DOHH2 (cell line): ENCODE results near the gene XNDC1N.

ENCODE experiments used
- H3F3A ChIP-seq: fragments of 200-600 bp; sonication (generic), shearing (Covaris generic); 2 replicates; pipeline ENCODE4 v1.6.0; 2016; ENCODE audit warnings: antibody characterized with exemption, mild to moderate bottlenecking; ENCODE audit not compliant: control insufficient read depth, insufficient read depth
- H3K27ac ChIP-seq: fragments of 200-600 bp; sonication (generic); 2 replicates; pipeline ENCODE4 v1.5.1; 2014; ENCODE audit warnings: low read depth, mild to moderate bottlenecking, low read length, moderate library complexity
- H3K27me3 ChIP-seq: fragments of 200-600 bp; sonication (generic); 2 replicates; pipeline ENCODE4 v1.6.1; 2014; ENCODE audit warnings: mild to moderate bottlenecking, low read length, mixed read lengths; ENCODE audit not compliant: control insufficient read depth
- H3K36me3 ChIP-seq: fragments of 200-600 bp; sonication (generic); 2 replicates; pipeline ENCODE4 v1.6.1; 2014; ENCODE audit warnings: mild to moderate bottlenecking, low read length, moderate library complexity, mixed read lengths; ENCODE audit not compliant: control insufficient read depth
- H3K4me1 ChIP-seq: fragments of 200-600 bp; sonication (generic); 2 replicates; pipeline ENCODE4 v1.6.1; 2014; ENCODE audit warnings: mild to moderate bottlenecking, low read length, mixed read lengths; ENCODE audit not compliant: control insufficient read depth
- H3K4me2 ChIP-seq: fragments of 200-600 bp; sonication (generic); 2 replicates; pipeline ENCODE4 v1.6.0; 2014; ENCODE audit warnings: mild to moderate bottlenecking, low read length, moderate library complexity
- H3K4me3 ChIP-seq: fragments of 200-600 bp; sonication (generic); 2 replicates; pipeline ENCODE4 v1.5.1; 2014; ENCODE audit warnings: mild to moderate bottlenecking, low read length, mixed read lengths
- H3K79me2 ChIP-seq: fragments of 200-600 bp; sonication (generic); 2 replicates; pipeline ENCODE4 v1.6.1; 2014; ENCODE audit warnings: mild to moderate bottlenecking, low read length, mixed read lengths; ENCODE audit not compliant: control insufficient read depth
- H3K9me2 ChIP-seq: fragments of 200-600 bp; sonication (generic); replicated peaks from 2 replicates; pipeline ENCODE4 v1.6.1; 2014; ENCODE audit warnings: mild to moderate bottlenecking, low read length, mixed read lengths; ENCODE audit not compliant: control insufficient read depth
- H3K9me3 ChIP-seq: fragments of 200-600 bp; sonication (generic); 2 replicates; pipeline ENCODE4 v1.6.1; 2014; ENCODE audit warnings: antibody characterized with exemption, low read length, mixed read lengths; ENCODE audit not compliant: control insufficient read depth, insufficient read depth
- H4K20me1 ChIP-seq: fragments of 200-600 bp; sonication (generic); 2 replicates; pipeline ENCODE4 v1.6.0; 2014; ENCODE audit warnings: low read depth, mild to moderate bottlenecking, antibody characterized with exemption, low read length, moderate library complexity; ENCODE audit not compliant: control insufficient read depth, insufficient read depth
- EZH2phosphoT487 ChIP-seq: fragments of 200-600 bp; sonication (generic); IDR thresholded peaks from 2 replicates; pipeline ENCODE4 v1.6.1; 2017; ENCODE audit warnings: borderline replicate concordance, mild to moderate bottlenecking, antibody characterized with exemption, low read length, moderate library complexity, mixed read lengths
- TF ChIP-seq, protein P1 (sequence below): fragments of 200-600 bp; sonication (generic); IDR thresholded peaks from one replicate; pipeline ENCODE4 v1.5.1; 2014; ENCODE audit warnings: antibody characterized with exemption, mild to moderate bottlenecking, low read depth, low read length; ENCODE audit not compliant: poor library complexity, severe bottlenecking

XNDC1N gene

DNA sequence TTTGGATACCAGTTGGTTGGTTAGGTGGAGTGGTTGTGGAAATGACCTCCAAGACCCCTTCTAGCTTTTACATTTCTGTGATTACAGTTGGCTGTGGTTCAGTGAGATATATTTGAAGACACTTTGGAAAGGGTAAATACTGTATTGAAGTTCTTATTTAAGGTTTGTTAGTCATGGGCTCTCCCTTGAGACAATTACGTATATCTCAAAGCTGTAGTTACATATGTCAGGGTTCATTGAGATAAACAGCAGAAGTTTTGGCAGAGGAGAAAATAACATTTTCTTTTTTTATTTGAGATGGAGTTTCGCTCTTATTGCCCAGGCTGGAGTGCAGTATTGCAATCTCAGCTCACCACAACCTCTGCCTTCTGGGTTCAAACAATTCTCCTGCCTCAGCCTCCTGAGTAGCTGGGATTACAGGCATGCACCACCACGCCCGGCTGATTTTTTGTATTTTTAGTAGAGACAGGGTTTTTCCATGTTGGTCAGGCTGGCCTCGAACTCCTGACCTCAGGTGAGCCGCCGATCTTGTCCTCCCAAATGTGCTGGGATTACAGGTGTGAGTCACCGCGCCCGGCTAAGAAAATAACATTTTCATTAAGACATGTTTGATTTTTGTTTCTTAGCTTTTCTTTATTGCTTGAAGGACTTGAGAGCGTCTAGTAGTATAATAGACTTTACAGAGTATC is 2.3 kb upstream of the XNDC1N start:
- Histone ChIP-seq H3K4me2 (peak overlapping the region; percentile 65), H3K79me2 (peaks cover 86% of the 10 kb centered on the region), H3K27me3 (no peaks in the 10 kb centered on the region), H3K4me3 (peak overlapping the region; percentile 93), H4K20me1 (no peaks in the 10 kb centered on the region), H3K9me3 (no peaks in the 10 kb centered on the region), H3K4me1 (peaks cover 59% of the 10 kb centered on the region), H3K9me2 (no peaks in the 10 kb centered on the region), H3F3A (no peaks in the 10 kb centered on the region), H3K36me3 (peaks cover 19% of the 10 kb centered on the region), H3K27ac (no peak overlapping the region)
- no peak for TF ChIP-seq EZH2phosphoT487
- TF ChIP-seq, protein P1, sequence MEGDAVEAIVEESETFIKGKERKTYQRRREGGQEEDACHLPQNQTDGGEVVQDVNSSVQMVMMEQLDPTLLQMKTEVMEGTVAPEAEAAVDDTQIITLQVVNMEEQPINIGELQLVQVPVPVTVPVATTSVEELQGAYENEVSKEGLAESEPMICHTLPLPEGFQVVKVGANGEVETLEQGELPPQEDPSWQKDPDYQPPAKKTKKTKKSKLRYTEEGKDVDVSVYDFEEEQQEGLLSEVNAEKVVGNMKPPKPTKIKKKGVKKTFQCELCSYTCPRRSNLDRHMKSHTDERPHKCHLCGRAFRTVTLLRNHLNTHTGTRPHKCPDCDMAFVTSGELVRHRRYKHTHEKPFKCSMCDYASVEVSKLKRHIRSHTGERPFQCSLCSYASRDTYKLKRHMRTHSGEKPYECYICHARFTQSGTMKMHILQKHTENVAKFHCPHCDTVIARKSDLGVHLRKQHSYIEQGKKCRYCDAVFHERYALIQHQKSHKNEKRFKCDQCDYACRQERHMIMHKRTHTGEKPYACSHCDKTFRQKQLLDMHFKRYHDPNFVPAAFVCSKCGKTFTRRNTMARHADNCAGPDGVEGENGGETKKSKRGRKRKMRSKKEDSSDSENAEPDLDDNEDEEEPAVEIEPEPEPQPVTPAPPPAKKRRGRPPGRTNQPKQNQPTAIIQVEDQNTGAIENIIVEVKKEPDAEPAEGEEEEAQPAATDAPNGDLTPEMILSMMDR: no peak

DNA sequence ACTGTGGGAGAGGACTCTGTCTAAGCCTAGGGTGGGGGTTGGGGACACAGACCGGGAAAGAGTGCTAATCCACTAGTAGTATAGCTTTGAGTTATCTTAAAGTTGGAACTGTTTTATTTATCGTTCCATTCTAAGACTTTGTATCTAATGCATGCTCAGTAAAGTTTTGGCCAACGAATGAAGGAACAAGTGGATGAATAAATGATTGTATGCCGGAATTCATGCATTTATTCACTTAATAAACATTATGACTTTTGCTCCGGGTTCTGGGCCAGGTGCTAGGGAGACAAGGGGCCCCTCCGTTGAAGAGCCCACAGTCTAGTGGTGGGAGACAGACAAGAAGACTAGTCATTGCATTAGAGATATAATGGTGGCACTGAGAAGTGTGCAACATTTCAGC is 1.1 kb upstream of the XNDC1N start:
- no peaks in the 10 kb centered on the region for H3K9me2 ChIP-seq
- peak overlapping the region; percentile 93 for H3K4me3 ChIP-seq
- TF ChIP-seq, protein P1: no peak
- no peak for TF ChIP-seq EZH2phosphoT487
- H3K79me2 ChIP-seq: peaks cover 76% of the 10 kb centered on the region
- no peak overlapping the region for H3K27ac ChIP-seq
- no peaks in the 10 kb centered on the region for H3K9me3 ChIP-seq
- H3K27me3 ChIP-seq: no peaks in the 10 kb centered on the region
- H3K4me1 ChIP-seq: peaks cover 57% of the 10 kb centered on the region
- peak overlapping the region; percentile 65 for H3K4me2 ChIP-seq
- H4K20me1 ChIP-seq: no peaks in the 10 kb centered on the region
- no peaks in the 10 kb centered on the region; the same call in 1 of the 2 replicates for H3F3A ChIP-seq
- H3K36me3 ChIP-seq: peaks cover 27% of the 10 kb centered on the region

DNA sequence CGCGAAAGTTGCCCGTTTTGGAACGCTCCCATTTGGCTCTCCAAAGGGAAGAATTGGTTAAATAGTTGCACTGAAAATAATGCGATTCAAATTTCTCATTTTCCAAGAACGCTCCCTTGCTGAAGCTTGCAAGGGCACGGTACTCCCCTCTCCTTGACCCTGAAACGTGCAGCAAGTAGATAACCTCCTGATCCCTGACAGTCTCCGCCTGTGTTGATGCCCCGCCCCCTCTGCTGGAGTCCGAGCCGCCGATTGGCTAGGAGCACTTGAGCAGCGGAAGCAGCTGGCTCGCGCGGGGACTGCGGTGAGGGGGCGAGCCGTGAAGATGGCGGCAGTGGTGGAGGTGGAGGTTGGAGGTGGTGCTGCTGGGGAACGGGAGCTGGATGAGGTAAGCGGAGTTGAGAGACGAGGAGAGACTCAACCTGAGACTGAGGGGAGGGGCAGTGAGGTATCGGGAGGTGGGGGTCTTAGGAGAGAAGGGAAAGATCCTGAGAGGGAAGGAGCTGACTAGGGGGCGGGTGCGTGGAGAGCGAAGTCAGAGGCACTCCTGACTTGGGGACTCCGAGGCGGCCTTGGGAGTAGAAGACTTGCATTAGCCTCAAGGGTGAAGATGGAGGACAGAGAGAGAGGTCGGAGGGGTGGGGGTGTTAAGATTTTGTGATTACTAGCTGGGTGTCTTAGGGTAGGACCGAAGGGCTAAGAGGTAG is 496 bp upstream of the XNDC1N start, which contains the start of gene RNF121:
RNF121 (plus strand) TSS at position 310 of the 707 bp plus-strand sequence; CDS start at position 326, 16 bp downstream.
- peaks cover 51% of the 10 kb centered on the region for H3K4me1 ChIP-seq
- no peaks in the 10 kb centered on the region for H4K20me1 ChIP-seq
- H3K9me2 ChIP-seq: no peaks in the 10 kb centered on the region
- no peak for TF ChIP-seq EZH2phosphoT487
- TF ChIP-seq, protein P1: no peak
- no peaks in the 10 kb centered on the region; the same call in 1 of the 2 replicates for H3F3A ChIP-seq
- H3K36me3 ChIP-seq: peaks cover 27% of the 10 kb centered on the region
- H3K4me3 ChIP-seq: peak within 1 kb of the TSS; percentile 93
- H3K79me2 ChIP-seq: peaks cover 70% of the 10 kb centered on the region
- no peaks in the 10 kb centered on the region for H3K27me3 ChIP-seq
- peak within 1 kb of the TSS; percentile 65 for H3K4me2 ChIP-seq
- H3K27ac ChIP-seq: peak within 1 kb of the TSS; percentile 80
- H3K9me3 ChIP-seq: no peaks in the 10 kb centered on the region
